GM12865 (cell line): Measurements from ENCODE around the gene KATNAL1.

Experiments used
- DNase-seq: peaks from one replicate; pipeline ENCODE4 v3.0.0; 2010; ENCODE audit warnings: low read depth
- H3K4me3 ChIP-seq: 2 replicates; pipeline ENCODE4 v1.5.1; 2011; ENCODE audit warnings: mild to moderate bottlenecking, low read depth, low read length, control low read depth
- CTCF ChIP-seq: IDR thresholded peaks from 2 replicates; pipeline ENCODE4 v1.5.1; 2011; ENCODE audit warnings: low read length, control low read depth, low read depth, inconsistent platforms; ENCODE audit not compliant: insufficient read depth; ENCODE audit errors: missing control alignments

KATNAL1 gene

GRCh38 chr13:30339738-30340330 is 32.5 kb upstream of the KATNAL1 start:
- DNase-seq = no peak
- TF ChIP-seq CTCF = no peak
- H3K4me3 ChIP-seq = no peak overlapping the region

- no peak for TF ChIP-seq CTCF
- no peak for DNase-seq
Measured at GRCh38 chr13:30338952-30339351, 31.6 kb upstream of the KATNAL1 start.

GRCh38 chr13:30338331-30338851 is 31.0 kb upstream of the KATNAL1 start:
- no peak for DNase-seq
- H3K4me3 ChIP-seq = no peak overlapping the region
- TF ChIP-seq CTCF = no peak

More at GRCh38 chr13:30338952-30339351, 31.6 kb upstream of the KATNAL1 start:
- no peak overlapping the region for H3K4me3 ChIP-seq

GRCh38 chr13:30337061-30337610 is 29.8 kb upstream of the KATNAL1 start:
- no peak for DNase-seq
- no peak overlapping the region for H3K4me3 ChIP-seq
- TF ChIP-seq CTCF = no peak

GRCh38 chr13:30334663-30335386 is 27.5 kb upstream of the KATNAL1 start:
- peak; percentile 55 for TF ChIP-seq CTCF
- peak; percentile 69 for DNase-seq
- no peak overlapping the region for H3K4me3 ChIP-seq

- no peak for TF ChIP-seq CTCF
- H3K4me3 ChIP-seq = no peak overlapping the region
- no peak for DNase-seq
Measured at GRCh38 chr13:30333616-30334015, 26.3 kb upstream of the KATNAL1 start.
